Astrocyte (in vitro differentiated cells and primary cell): Measurements from ENCODE around the gene S100A1. TPM values are rescaled to one million over a fixed set of nuclear protein-coding genes. Genes with fewer than 3 reads are reported as not detected.

Experiments
- DNase-seq: peaks from one replicate; pipeline ENCODE4 v3.0.0-alpha.2; 2010; ENCODE audit warnings: low read depth
- FAIRE-seq: peaks from 2 replicates; lab custom pipeline; 2011; peaks lifted over from hg19 to GRCh38; lab: Jason Lieb, UNC
- H2AFZ ChIP-seq: 2 replicates; pipeline ENCODE4 v1.6.0; 2012; ENCODE audit warnings: low read depth, low read length, inconsistent platforms
- H3K27ac ChIP-seq: 2 replicates; pipeline ENCODE4 v1.5.1; 2011; ENCODE audit warnings: low read depth, low read length, inconsistent platforms
- H3K27me3 ChIP-seq: 2 replicates; pipeline ENCODE4 v1.6.0; 2011; ENCODE audit warnings: low read length, inconsistent platforms; ENCODE audit not compliant: insufficient read depth
- H3K36me3 ChIP-seq: 2 replicates; pipeline ENCODE4 v1.5.1; 2011; ENCODE audit warnings: low read length, inconsistent platforms; ENCODE audit not compliant: insufficient read depth
- H3K4me1 ChIP-seq: 2 replicates; pipeline ENCODE4 v1.5.1; 2011; ENCODE audit warnings: low read length, inconsistent platforms; ENCODE audit not compliant: insufficient read depth
- H3K4me2 ChIP-seq: 2 replicates; pipeline ENCODE4 v1.6.0; 2012; ENCODE audit warnings: low read length, inconsistent platforms
- H3K4me3 ChIP-seq: 2 replicates; pipeline ENCODE4 v1.5.1; 2011; ENCODE audit warnings: low read depth, mild to moderate bottlenecking, low read length, inconsistent platforms; ENCODE audit not compliant: insufficient read depth
- H3K79me2 ChIP-seq: 2 replicates; pipeline ENCODE4 v1.6.0; 2012; ENCODE audit warnings: mild to moderate bottlenecking, low read length, inconsistent platforms; ENCODE audit not compliant: insufficient read depth
- H3K9ac ChIP-seq: 2 replicates; pipeline ENCODE4 v1.6.0; 2012; ENCODE audit warnings: mild to moderate bottlenecking, low read length, inconsistent platforms
- H3K9me3 ChIP-seq: 2 replicates; pipeline ENCODE4 v1.5.1; 2012; ENCODE audit warnings: low read depth, mild to moderate bottlenecking, low read length, inconsistent platforms; ENCODE audit not compliant: insufficient read depth
- H4K20me1 ChIP-seq: 2 replicates; pipeline ENCODE4 v1.6.0; 2012; ENCODE audit warnings: low read length, inconsistent platforms; ENCODE audit not compliant: insufficient read depth
- H3K27ac Mint-ChIP-seq: one replicate; pipeline ENCODE4 v1.8.0; 2021; ENCODE audit warnings: mild to moderate bottlenecking, mixed read lengths; ENCODE audit not compliant: unreplicated experiment
- H3K27me3 Mint-ChIP-seq: one replicate; pipeline ENCODE4 v1.8.0; 2021; ENCODE audit warnings: low read depth, mixed read lengths; ENCODE audit not compliant: unreplicated experiment
- H3K36me3 Mint-ChIP-seq: one replicate; pipeline ENCODE4 v1.8.0; 2021; ENCODE audit warnings: low read depth, mixed read lengths; ENCODE audit not compliant: unreplicated experiment
- H3K4me1 Mint-ChIP-seq: one replicate; pipeline ENCODE4 v1.8.0; 2021; ENCODE audit warnings: low read depth, mixed read lengths; ENCODE audit not compliant: unreplicated experiment
- H3K4me3 Mint-ChIP-seq: one replicate; pipeline ENCODE4 v1.8.0; 2021; ENCODE audit warnings: mild to moderate bottlenecking, moderate library complexity, mixed read lengths; ENCODE audit not compliant: unreplicated experiment
- H3K9me3 Mint-ChIP-seq: one replicate; pipeline ENCODE4 v1.8.0; 2021; ENCODE audit warnings: mild to moderate bottlenecking, mixed read lengths; ENCODE audit not compliant: unreplicated experiment
- EZH2 ChIP-seq: IDR thresholded peaks from 2 replicates; pipeline ENCODE4 v1.6.1; 2012; ENCODE audit warnings: mild to moderate bottlenecking, low read length, inconsistent platforms; ENCODE audit not compliant: insufficient read depth
- total RNA-seq: library from RNA; stranded (reverse); gene quantifications from 2 replicates; pipeline ENCODE4 v1.2.1, GENCODE V29; 2021
- TF ChIP-seq, protein P1 (sequence below): IDR thresholded peaks from 2 replicates; pipeline ENCODE4 v1.5.1; 2011; ENCODE audit warnings: low read depth, mild to moderate bottlenecking, inconsistent platforms, low read length, moderate library complexity; ENCODE audit not compliant: insufficient read depth

The S100A1 gene
- total RNA-seq, 1 donor from 2014 or later: 1.7 TPM

DNA sequence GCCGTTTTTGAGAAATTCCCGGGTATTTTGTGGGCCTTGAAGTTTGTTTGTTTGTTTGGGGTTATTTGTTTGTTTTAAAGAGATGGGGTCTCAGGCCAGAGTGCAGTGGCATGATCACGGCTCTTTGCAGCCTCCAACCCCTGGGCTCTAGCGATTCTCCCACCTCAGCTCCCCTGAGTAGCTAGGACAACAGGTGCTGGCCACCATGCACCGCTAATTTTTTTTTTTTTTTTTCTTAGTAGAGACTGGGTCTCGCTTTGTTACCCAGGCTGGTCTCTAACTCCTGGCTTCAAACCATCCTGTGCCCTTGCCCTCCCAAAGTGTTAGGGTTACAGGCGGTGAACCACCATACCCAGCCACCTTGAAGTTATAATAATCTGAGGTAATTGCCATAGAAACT lies 7.6 kb downstream of the S100A1 start:
- Histone ChIP-seq H3K27ac (no peak overlapping the region), H3K36me3 (peaks cover 38% of the 10 kb centered on the region), H3K9ac (no peak overlapping the region), H3K4me1 (peaks cover 9% of the 10 kb centered on the region), H3K4me3 (no peak overlapping the region), H3K27me3 (no peaks in the 10 kb centered on the region), H4K20me1 (peaks cover 40% of the 10 kb centered on the region), H3K9me3 (no peaks in the 10 kb centered on the region), H3K79me2 (peaks cover 62% of the 10 kb centered on the region), H2AFZ (no peak overlapping the region), H3K4me2 (peak overlapping the region; percentile 94)
- H3K27me3 Mint-ChIP-seq: no peaks in the 10 kb centered on the region
- DNase-seq (no peak), FAIRE-seq (no peak)
- H3K4me1 Mint-ChIP-seq: peaks cover 4% of the 10 kb centered on the region
- no peak for TF ChIP-seq EZH2
- TF ChIP-seq, protein P1, sequence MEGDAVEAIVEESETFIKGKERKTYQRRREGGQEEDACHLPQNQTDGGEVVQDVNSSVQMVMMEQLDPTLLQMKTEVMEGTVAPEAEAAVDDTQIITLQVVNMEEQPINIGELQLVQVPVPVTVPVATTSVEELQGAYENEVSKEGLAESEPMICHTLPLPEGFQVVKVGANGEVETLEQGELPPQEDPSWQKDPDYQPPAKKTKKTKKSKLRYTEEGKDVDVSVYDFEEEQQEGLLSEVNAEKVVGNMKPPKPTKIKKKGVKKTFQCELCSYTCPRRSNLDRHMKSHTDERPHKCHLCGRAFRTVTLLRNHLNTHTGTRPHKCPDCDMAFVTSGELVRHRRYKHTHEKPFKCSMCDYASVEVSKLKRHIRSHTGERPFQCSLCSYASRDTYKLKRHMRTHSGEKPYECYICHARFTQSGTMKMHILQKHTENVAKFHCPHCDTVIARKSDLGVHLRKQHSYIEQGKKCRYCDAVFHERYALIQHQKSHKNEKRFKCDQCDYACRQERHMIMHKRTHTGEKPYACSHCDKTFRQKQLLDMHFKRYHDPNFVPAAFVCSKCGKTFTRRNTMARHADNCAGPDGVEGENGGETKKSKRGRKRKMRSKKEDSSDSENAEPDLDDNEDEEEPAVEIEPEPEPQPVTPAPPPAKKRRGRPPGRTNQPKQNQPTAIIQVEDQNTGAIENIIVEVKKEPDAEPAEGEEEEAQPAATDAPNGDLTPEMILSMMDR: no peak
- H3K36me3 Mint-ChIP-seq: peaks cover 9% of the 10 kb centered on the region
- no peak overlapping the region for H3K27ac Mint-ChIP-seq
- H3K4me3 Mint-ChIP-seq: peak overlapping the region; percentile 97
- H3K9me3 Mint-ChIP-seq: peaks cover 2% of the 10 kb centered on the region

DNA sequence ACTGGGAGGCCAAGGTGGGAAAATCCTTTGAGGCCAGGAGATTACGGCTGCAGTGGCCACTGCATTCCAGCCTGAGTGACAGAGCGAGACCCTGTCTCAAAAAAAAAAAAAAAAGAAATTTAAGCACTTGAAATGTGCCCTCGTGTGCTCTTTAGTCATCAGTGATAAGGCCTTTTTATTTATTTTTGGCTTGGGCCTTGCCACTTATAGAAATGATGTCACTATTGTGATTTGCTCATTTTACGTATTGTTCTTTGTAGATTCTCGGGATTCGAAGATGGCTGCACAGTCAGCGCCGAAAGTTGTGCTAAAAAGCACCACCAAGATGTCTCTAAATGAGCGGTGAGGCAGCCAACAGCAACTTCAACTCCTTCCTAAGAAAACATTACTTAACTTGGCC lies 8.1 kb downstream of the S100A1 start:
- Histone ChIP-seq H2AFZ (no peak overlapping the region), H4K20me1 (peaks cover 45% of the 10 kb centered on the region), H3K4me3 (no peak overlapping the region), H3K9ac (no peak overlapping the region), H3K4me1 (peaks cover 8% of the 10 kb centered on the region), H3K9me3 (no peaks in the 10 kb centered on the region), H3K27ac (no peak overlapping the region), H3K4me2 (peak overlapping the region; percentile 94), H3K36me3 (peaks cover 41% of the 10 kb centered on the region), H3K79me2 (peaks cover 66% of the 10 kb centered on the region), H3K27me3 (no peaks in the 10 kb centered on the region)
- no peak for DNase-seq
- FAIRE-seq: no peak
- Mint-ChIP-seq H3K4me1 (peaks cover 3% of the 10 kb centered on the region), H3K9me3 (peaks cover 2% of the 10 kb centered on the region), H3K27ac (no peak overlapping the region), H3K36me3 (peaks cover 9% of the 10 kb centered on the region), H3K27me3 (no peaks in the 10 kb centered on the region), H3K4me3 (peak overlapping the region; percentile 97)
- TF ChIP-seq, protein P1: no peak
- no peak for TF ChIP-seq EZH2

DNA sequence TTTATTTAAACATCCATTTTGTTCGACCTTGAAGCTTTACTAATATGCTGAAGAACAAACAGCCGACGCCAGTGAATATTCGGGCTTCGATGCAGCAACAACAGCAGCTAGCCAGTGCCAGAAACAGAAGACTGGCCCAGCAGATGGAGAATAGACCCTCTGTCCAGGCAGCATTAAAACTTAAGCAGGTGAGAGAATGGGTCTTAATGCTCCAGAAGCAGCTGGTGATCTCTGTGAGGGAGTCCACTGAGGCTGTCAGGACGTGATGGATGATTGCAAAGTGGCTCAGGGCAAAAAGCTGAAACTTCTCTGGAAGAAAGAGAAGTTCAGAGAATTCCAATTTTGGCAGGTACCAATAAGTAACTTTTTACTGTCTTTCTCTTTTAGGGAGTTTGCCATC lies 10.0 kb downstream of the S100A1 start:
- Histone ChIP-seq H3K27me3 (no peaks in the 10 kb centered on the region), H3K27ac (no peak overlapping the region), H3K4me2 (no peak overlapping the region), H3K9ac (no peak overlapping the region), H2AFZ (no peak overlapping the region), H3K4me1 (peaks cover 3% of the 10 kb centered on the region), H4K20me1 (peaks cover 59% of the 10 kb centered on the region), H3K9me3 (no peaks in the 10 kb centered on the region), H3K79me2 (peaks cover 84% of the 10 kb centered on the region), H3K36me3 (peaks cover 60% of the 10 kb centered on the region), H3K4me3 (no peak overlapping the region)
- H3K9me3 Mint-ChIP-seq: peaks cover 2% of the 10 kb centered on the region
- peaks cover 16% of the 10 kb centered on the region for H3K36me3 Mint-ChIP-seq
- no peak for TF ChIP-seq EZH2
- FAIRE-seq: no peak
- no peak overlapping the region for H3K27ac Mint-ChIP-seq
- peaks cover under 1% of the 10 kb centered on the region for H3K4me1 Mint-ChIP-seq
- H3K4me3 Mint-ChIP-seq: no peak overlapping the region
- H3K27me3 Mint-ChIP-seq: no peaks in the 10 kb centered on the region
- DNase-seq: no peak
